Measurements from ENCODE around the gene ST14.

The ST14 gene

DNA sequence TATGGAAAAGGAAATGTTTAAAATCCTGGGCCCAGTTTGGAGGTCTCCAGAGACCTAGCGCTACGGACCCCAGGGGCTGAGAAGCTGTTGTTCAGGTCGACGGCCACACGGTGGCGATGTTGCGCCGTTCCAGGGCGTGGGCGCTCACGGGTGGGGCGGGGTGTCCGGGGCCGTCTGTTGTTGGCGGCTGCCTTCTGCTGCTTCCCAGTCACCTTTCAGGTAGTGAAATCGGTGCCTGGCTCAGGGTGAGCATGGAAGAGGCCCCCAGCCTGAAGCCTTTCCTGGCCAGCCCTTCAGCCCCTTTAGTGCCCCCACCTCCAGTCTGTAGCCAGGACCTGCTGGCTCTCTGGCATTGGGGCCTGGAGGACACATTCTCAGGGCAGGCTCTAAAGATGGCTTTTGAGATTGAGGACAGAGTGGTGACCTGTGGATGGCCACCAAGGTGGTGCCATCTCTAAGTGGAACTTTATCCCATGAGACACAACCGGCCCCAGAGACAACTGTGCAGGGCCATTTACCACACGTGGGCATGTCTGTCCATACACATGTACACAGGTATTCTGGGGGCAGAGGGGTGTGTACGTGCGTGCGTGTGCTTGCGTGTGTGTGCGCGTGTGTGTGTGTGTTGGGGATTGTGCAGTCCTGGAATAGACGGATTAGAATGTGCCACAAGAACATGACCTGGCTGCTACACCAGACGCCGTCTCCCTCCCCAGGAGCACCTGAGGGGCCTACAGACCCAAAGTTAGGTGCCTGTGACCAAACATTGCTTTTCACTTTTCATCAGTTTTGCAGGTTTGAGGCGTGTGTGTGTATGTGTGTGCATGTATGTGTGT is 53.8 kb downstream of the ST14 start:
- H3K36me3 ChIP-seq (ENCODE audit: control insufficient read depth, insufficient read depth, low read length, severe bottlenecking) = no peaks in the 10 kb centered on the region
- H3K4me1 ChIP-seq (ENCODE audit: control insufficient read depth, insufficient read depth, low read length) = no peaks in the 10 kb centered on the region
- H3K4me3 ChIP-seq (ENCODE audit: low read length) = no peak overlapping the region
- H3K27me3 ChIP-seq (replicated peaks; ENCODE audit: control insufficient read depth, insufficient read depth, low read length) = peaks cover 61% of the 10 kb centered on the region
- no peak overlapping the region for H3K9ac ChIP-seq (ENCODE audit: low read length)
- DNase-seq (ENCODE audit: low read depth) = peak; percentile 80
- H3K9me3 ChIP-seq (ENCODE audit: control insufficient read depth, low read length) = no peaks in the 10 kb centered on the region

DNA sequence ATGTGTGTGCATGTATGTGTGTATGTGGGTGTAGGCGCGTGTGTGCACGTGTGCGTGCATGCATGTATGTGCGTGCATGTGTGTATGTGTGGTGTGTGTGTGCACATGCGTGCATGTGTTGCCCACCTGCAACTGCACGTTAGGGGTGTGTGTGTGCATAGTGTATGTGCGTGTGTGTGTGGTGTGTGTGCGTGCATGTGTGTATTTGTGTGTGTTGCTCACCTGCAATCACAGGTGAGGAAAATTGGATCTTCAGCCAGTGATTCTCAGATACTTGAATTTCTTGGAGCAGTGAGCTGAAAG is 54.3 kb downstream of the ST14 start:
- Histone ChIP-seq H3K9ac (ENCODE audit: low read length) (no peak overlapping the region), H3K4me1 (ENCODE audit: control insufficient read depth, insufficient read depth, low read length) (no peaks in the 10 kb centered on the region), H3K36me3 (ENCODE audit: control insufficient read depth, insufficient read depth, low read length, severe bottlenecking) (no peaks in the 10 kb centered on the region), H3K9me3 (ENCODE audit: control insufficient read depth, low read length) (no peaks in the 10 kb centered on the region), H3K27me3 (replicated peaks; ENCODE audit: control insufficient read depth, insufficient read depth, low read length) (peaks cover 61% of the 10 kb centered on the region), H3K4me3 (ENCODE audit: low read length) (no peak overlapping the region)
- DNase-seq (ENCODE audit: low read depth) = no peak

DNA sequence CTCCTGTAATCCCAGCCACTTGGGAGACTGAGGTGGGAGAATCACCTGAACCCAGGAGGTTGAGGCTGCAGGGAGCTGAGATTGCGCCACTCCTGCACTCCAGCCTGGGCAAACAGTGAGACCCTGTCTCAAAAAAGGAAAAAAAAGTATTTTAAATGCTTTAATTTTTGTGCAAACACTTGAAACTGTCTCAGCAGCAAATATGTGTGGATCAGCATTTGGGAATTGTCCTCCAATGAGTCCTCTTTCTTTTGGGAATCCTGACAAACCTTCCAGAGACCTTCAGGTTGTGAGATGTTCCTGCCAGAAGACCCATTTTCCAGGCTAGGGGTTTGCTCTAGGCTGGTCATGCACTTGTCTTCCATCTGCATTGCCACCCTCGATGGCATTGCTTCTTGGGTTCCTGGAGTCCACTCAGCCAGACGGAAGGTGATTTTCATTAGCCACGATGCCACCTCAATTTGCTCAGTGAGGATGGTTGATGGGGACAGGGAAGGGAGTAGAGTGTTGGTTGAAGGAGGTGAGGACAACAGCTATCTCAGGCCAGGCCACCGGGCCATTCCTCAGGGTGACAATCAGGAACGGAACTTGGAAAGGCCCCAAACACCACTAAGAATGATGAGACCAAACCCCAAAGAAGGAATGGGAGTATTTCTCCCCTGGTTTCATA is 55.4 kb downstream of the ST14 start:
- no peak overlapping the region for H3K4me3 ChIP-seq (ENCODE audit: low read length)
- no peak for DNase-seq (ENCODE audit: low read depth)
- H3K27me3 ChIP-seq (replicated peaks; ENCODE audit: control insufficient read depth, insufficient read depth, low read length) = peaks cover 59% of the 10 kb centered on the region
- no peaks in the 10 kb centered on the region for H3K4me1 ChIP-seq (ENCODE audit: control insufficient read depth, insufficient read depth, low read length)
- H3K9me3 ChIP-seq (ENCODE audit: control insufficient read depth, low read length) = no peaks in the 10 kb centered on the region
- no peaks in the 10 kb centered on the region for H3K36me3 ChIP-seq (ENCODE audit: control insufficient read depth, insufficient read depth, low read length, severe bottlenecking)
- no peak overlapping the region for H3K9ac ChIP-seq (ENCODE audit: low read length)

DNA sequence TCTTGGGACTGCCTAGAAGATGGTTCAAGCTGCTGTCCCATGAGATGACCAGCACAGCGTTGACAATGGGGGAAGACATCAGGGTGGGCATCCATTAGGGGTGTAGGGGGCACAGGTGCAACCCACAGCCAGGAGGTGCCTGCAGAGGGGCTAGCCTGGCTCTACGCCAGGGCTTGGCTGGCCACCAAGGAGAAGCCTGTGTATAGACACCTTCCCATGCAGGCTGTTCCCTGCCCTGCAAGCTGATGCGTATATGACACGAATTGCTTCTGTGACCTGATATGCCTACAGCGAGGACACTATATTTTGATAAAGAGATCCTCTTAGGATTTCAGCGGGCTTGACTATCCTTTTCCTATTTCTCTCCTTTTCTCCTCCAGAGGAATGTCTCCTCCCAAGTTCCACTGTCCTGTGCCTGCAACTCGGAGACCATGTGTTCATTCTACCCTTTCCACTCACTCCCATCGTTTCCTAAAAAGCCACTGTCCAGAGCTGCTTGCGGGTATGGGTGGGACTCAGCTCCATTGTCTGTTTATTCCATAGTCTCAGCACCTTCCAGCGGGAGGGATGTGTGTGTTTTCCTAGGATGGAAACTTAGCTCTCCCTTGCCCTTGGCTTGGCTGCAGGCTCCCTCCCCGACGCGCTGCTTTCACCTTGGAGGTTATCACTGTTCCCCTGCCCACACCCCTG is 56.1 kb downstream of the ST14 start:
- no peak for DNase-seq (ENCODE audit: low read depth)

DNA sequence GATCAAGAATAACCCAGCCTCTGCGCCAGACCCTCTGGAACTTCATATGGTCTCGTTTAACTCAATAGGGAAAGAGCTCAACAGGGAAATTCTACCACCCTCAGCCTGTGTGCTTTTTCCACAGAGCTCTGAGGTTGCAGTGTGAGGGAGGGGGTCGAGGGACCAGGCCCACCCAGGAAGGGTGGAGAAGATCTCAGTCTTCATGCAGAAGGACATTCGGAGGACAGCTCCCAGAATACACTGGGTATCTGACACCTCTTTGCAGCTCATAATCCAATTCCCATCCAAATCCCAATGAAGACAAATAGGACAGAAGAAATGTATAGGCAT is 56.6 kb downstream of the ST14 start:
- H3K4me3 ChIP-seq (ENCODE audit: low read length) = no peak overlapping the region
- peaks cover 52% of the 10 kb centered on the region for H3K27me3 ChIP-seq (replicated peaks; ENCODE audit: control insufficient read depth, insufficient read depth, low read length)
- no peaks in the 10 kb centered on the region for H3K9me3 ChIP-seq (ENCODE audit: control insufficient read depth, low read length)
- no peaks in the 10 kb centered on the region for H3K36me3 ChIP-seq (ENCODE audit: control insufficient read depth, insufficient read depth, low read length, severe bottlenecking)
- no peak overlapping the region for H3K9ac ChIP-seq (ENCODE audit: low read length)
- DNase-seq (ENCODE audit: low read depth) = no peak
- no peaks in the 10 kb centered on the region for H3K4me1 ChIP-seq (ENCODE audit: control insufficient read depth, insufficient read depth, low read length)

More for the DNA sequence above, 56.1 kb downstream of the ST14 start:
- Histone ChIP-seq H3K9ac (ENCODE audit: low read length) (no peak overlapping the region), H3K9me3 (ENCODE audit: control insufficient read depth, low read length) (no peaks in the 10 kb centered on the region), H3K27me3 (replicated peaks; ENCODE audit: control insufficient read depth, insufficient read depth, low read length) (peaks cover 52% of the 10 kb centered on the region), H3K4me3 (ENCODE audit: low read length) (no peak overlapping the region), H3K36me3 (ENCODE audit: control insufficient read depth, insufficient read depth, low read length, severe bottlenecking) (no peaks in the 10 kb centered on the region), H3K4me1 (ENCODE audit: control insufficient read depth, insufficient read depth, low read length) (no peaks in the 10 kb centered on the region)

DNA sequence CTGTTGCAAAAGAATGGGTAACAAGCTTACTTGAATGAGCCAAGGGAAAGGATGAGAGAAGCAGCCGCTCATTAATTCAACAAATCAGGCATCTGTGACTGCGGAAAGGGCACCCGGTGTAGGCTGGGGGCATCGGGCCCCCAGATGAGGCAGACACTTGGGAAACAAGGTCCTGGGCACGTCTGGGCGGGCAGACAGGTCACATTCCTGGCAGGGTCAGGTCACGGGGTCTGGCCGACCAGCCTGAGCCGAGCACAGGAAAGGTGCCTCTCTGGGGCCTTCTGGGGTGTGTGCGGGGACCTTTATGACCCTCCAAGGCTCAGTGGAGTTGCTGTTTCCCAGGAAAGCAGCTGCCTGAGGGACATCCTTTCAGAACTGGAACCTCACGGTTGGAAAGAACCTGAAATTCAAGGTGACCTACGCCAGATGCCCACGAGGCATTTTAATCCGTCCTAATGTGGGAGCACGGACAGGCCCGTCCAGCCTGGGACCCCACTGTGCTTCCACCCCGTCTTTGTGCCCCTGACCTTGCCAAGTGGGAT is 57.1 kb downstream of the ST14 start:
- H3K27me3 ChIP-seq (replicated peaks; ENCODE audit: control insufficient read depth, insufficient read depth, low read length) = peaks cover 51% of the 10 kb centered on the region
- H3K4me1 ChIP-seq (ENCODE audit: control insufficient read depth, insufficient read depth, low read length) = no peaks in the 10 kb centered on the region
- H3K9ac ChIP-seq (ENCODE audit: low read length) = no peak overlapping the region
- DNase-seq (ENCODE audit: low read depth) = no peak
- no peaks in the 10 kb centered on the region for H3K9me3 ChIP-seq (ENCODE audit: control insufficient read depth, low read length)
- no peaks in the 10 kb centered on the region for H3K36me3 ChIP-seq (ENCODE audit: control insufficient read depth, insufficient read depth, low read length, severe bottlenecking)
- H3K4me3 ChIP-seq (ENCODE audit: low read length) = no peak overlapping the region

DNA sequence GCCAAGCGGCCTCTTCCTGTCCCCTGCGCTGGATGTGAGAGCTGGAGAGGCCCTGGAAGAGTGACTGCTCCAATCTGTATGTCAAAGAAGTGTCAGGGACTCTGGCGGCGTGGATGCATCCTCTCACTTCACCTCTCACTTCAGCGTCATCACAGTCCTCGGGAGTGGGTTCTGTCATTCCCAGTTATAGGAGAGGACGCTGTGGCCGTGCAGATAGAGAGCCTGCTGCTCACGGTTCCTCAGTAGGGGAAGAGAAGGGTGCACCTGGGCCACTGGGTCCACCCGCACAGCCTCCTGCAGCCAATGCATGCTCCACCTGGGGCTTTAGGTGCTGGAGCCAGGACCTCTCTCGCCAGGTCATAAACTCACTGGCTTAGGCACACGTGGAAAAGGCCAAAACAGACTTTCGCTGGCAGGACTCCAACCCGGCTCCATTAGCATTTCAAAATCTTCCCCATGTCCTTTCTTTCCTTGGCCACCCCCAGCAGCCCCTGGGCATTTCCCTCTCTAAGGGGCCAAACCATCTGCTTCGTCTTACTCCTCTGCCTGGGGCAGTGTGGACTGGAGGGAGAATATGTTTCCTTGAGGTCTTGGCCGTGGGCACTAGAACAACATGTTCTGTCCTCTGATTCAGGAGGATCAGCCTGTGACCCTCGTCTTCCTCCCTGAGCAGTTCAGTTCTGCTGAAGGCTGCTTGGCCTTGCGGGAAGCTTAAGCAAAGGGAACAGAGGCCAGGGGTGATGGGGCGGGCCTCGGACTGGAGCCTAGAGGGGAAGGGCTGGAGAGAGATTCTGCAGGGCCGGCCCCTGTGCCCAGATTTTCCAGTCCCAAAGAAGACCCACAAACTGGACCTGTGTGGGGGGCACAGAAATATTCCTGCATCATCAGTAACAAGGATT is 57.8 kb downstream of the ST14 start:
- H3K4me1 ChIP-seq (ENCODE audit: control insufficient read depth, insufficient read depth, low read length) = no peaks in the 10 kb centered on the region
- H3K4me3 ChIP-seq (ENCODE audit: low read length) = no peak overlapping the region
- DNase-seq (ENCODE audit: low read depth) = no peak
- H3K36me3 ChIP-seq (ENCODE audit: control insufficient read depth, insufficient read depth, low read length, severe bottlenecking) = no peaks in the 10 kb centered on the region
- no peaks in the 10 kb centered on the region for H3K9me3 ChIP-seq (ENCODE audit: control insufficient read depth, low read length)
- no peak overlapping the region for H3K9ac ChIP-seq (ENCODE audit: low read length)
- peaks cover 44% of the 10 kb centered on the region for H3K27me3 ChIP-seq (replicated peaks; ENCODE audit: control insufficient read depth, insufficient read depth, low read length)

DNA sequence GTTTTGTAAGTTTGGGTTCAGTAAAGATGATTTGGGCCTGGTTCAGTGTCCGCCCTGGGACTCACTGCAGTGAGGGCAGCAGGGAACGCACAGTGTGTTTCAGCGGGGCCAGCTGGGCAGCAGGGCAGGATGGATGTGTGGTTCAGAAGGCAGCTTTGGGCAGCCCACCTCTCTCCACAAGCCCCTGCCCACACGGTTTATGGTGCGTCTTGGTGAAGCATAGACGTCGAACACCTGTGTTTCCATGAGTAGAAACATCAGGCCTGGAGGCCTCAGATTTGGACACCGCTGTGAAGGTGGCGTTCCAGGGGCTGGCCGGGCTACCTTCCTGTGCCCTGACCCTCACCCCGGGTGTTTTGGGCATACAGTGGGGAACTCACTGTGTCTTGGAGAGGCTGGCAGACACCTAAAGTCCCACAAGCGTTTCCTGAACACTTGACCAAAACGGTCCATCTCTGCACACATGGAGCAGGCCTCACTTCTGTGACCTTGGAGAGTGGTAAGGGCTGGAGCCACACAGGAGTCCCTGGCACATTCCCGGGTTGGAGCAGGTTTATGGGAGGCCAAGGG is 59.0 kb downstream of the ST14 start:
- H3K4me3 ChIP-seq (ENCODE audit: low read length) = no peak overlapping the region
- H3K9ac ChIP-seq (ENCODE audit: low read length) = no peak overlapping the region
- no peak for DNase-seq (ENCODE audit: low read depth)
- peaks cover 40% of the 10 kb centered on the region for H3K27me3 ChIP-seq (replicated peaks; ENCODE audit: control insufficient read depth, insufficient read depth, low read length)
- H3K9me3 ChIP-seq (ENCODE audit: control insufficient read depth, low read length) = no peaks in the 10 kb centered on the region
- H3K4me1 ChIP-seq (ENCODE audit: control insufficient read depth, insufficient read depth, low read length) = no peaks in the 10 kb centered on the region
- H3K36me3 ChIP-seq (ENCODE audit: control insufficient read depth, insufficient read depth, low read length, severe bottlenecking) = no peaks in the 10 kb centered on the region

DNA sequence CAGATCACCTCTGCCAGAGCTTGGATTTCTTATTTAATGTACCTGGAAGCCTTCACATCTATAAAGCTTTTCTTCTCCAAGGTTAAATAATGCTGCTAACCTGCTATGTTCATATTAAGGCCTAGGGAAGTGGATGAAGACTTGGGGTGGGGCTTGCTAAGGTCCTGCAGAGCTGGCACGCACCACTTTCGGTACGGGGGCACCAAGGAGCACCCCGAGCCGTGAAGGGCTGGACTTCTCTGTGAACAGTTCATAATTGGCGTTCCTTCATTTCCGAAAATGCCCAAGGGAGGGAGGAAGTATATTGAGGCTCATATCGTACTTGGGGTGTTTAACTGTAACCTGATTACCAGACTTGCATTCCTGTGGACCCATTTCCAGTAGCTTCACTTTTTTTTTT is 59.6 kb downstream of the ST14 start:
- Histone ChIP-seq H3K36me3 (ENCODE audit: control insufficient read depth, insufficient read depth, low read length, severe bottlenecking) (no peaks in the 10 kb centered on the region), H3K4me1 (ENCODE audit: control insufficient read depth, insufficient read depth, low read length) (no peaks in the 10 kb centered on the region), H3K9me3 (ENCODE audit: control insufficient read depth, low read length) (no peaks in the 10 kb centered on the region), H3K27me3 (replicated peaks; ENCODE audit: control insufficient read depth, insufficient read depth, low read length) (peaks cover 34% of the 10 kb centered on the region), H3K9ac (ENCODE audit: low read length) (no peak overlapping the region), H3K4me3 (ENCODE audit: low read length) (no peak overlapping the region)
- DNase-seq (ENCODE audit: low read depth) = no peak

DNA sequence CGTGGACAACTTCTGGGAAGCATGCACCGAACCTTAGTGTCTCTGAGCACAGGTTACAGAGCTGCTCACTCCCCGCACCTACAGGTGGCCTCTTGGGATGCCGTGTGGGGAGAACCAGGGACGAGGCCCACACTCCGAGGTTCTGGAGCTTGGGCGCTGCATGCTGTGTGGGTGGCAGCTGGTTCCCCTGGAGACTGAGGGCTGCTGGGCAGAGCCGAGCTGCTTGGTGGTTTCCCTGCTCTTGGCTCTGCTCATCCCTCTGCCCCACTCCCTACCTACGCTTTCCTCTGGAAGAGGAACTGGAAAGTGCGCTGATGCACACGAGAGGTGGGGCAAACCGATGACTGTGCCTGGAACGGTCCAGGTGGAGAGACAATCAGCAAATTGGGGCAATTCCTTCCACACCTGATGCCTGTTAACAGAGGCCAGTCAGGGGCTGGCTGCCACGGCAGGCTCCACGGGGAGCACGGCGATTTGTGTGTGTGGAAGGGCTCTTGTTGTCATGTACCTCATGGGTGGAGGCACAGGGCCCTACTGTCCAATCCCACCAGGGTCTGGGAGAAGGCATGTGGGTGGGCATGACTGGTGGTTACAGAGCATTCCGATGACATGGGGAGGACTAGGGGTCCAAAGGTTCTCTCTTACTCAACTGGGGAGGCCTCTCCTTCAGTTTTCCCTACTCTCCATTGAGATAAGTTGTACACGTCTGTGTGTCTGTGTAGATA is 60.9 kb downstream of the ST14 start:
- no peak overlapping the region for H3K4me3 ChIP-seq (ENCODE audit: low read length)
- H3K4me1 ChIP-seq (ENCODE audit: control insufficient read depth, insufficient read depth, low read length) = no peaks in the 10 kb centered on the region
- H3K27me3 ChIP-seq (replicated peaks; ENCODE audit: control insufficient read depth, insufficient read depth, low read length) = peaks cover 21% of the 10 kb centered on the region
- no peaks in the 10 kb centered on the region for H3K9me3 ChIP-seq (ENCODE audit: control insufficient read depth, low read length)
- DNase-seq (ENCODE audit: low read depth) = no peak
- H3K36me3 ChIP-seq (ENCODE audit: control insufficient read depth, insufficient read depth, low read length, severe bottlenecking) = no peaks in the 10 kb centered on the region
- no peak overlapping the region for H3K9ac ChIP-seq (ENCODE audit: low read length)
